SU-DHL-6 (cell line): ENCODE measurements around the gene RARRES1.

Source experiments
- H2AFZ ChIP-seq: fragments of 200-600 bp; sonication (generic); 2 replicates; pipeline ENCODE4 v1.6.1; 2014; ENCODE audit warnings: low read depth, mild to moderate bottlenecking, moderate library complexity, mixed read lengths, antibody characterized with exemption, low read length; ENCODE audit not compliant: severe bottlenecking
- H3F3A ChIP-seq: fragments of 200-600 bp; shearing (Covaris generic); 2 replicates; pipeline ENCODE4 v1.6.0; 2016; ENCODE audit warnings: antibody characterized with exemption, mild to moderate bottlenecking; ENCODE audit not compliant: insufficient read depth
- H3K27ac ChIP-seq: fragments of 200-600 bp; sonication (generic); 2 replicates; pipeline ENCODE4 v1.5.1; 2016; ENCODE audit warnings: low read depth, mild to moderate bottlenecking, low read length, moderate library complexity, mixed read lengths
- H3K27me3 ChIP-seq: fragments of 200-600 bp; sonication (generic), shearing (Covaris generic); 2 replicates; pipeline ENCODE4 v1.6.0; 2014; ENCODE audit warnings: mild to moderate bottlenecking, low read length
- H3K36me3 ChIP-seq: fragments of 200-600 bp; sonication (generic); 2 replicates; pipeline ENCODE4 v1.6.1; 2014; ENCODE audit warnings: mild to moderate bottlenecking, low read length, mixed read lengths
- H3K4me2 ChIP-seq: fragments of 300-600, 200-600 bp; shearing (Covaris generic), sonication (generic); 2 replicates; pipeline ENCODE4 v1.6.0; 2014; ENCODE audit warnings: low read length, low read depth, mild to moderate bottlenecking; ENCODE audit not compliant: poor library complexity, severe bottlenecking
- H3K4me3 ChIP-seq: fragments of 200-600 bp; sonication (generic); 2 replicates; pipeline ENCODE4 v1.5.1; 2014; ENCODE audit warnings: antibody characterized with exemption, low read length, mild to moderate bottlenecking, mixed read lengths; ENCODE audit not compliant: insufficient read depth, poor library complexity, severe bottlenecking
- H3K79me2 ChIP-seq: fragments of 200-600 bp; sonication (generic); 2 replicates; pipeline ENCODE4 v1.6.1; 2014; ENCODE audit warnings: mild to moderate bottlenecking, low read length, moderate library complexity; ENCODE audit not compliant: insufficient read depth
- H3K9ac ChIP-seq: fragments of 200-600 bp; sonication (generic); 2 replicates; pipeline ENCODE4 v1.7.0; 2014; ENCODE audit warnings: mild to moderate bottlenecking, low read length
- H3K9me2 ChIP-seq: fragments of 200-600 bp; sonication (generic); replicated peaks from 2 replicates; pipeline ENCODE4 v1.6.1; 2014; ENCODE audit warnings: low read length; ENCODE audit not compliant: insufficient read depth
- H3K9me3 ChIP-seq: fragments of 200-600 bp; sonication (generic); 2 replicates; pipeline ENCODE4 v1.6.1; 2014; ENCODE audit warnings: low read length, mixed read lengths; ENCODE audit not compliant: insufficient read depth
- H4K20me1 ChIP-seq: fragments of 200-600 bp; sonication (generic); 2 replicates; pipeline ENCODE4 v1.6.1; 2014; ENCODE audit warnings: low read depth, mild to moderate bottlenecking, antibody characterized with exemption, low read length, moderate library complexity, mixed read lengths
- CTCF ChIP-seq: fragments of 200-600 bp; sonication (generic); IDR thresholded peaks from one replicate; pipeline ENCODE4 v1.5.1; 2017; ENCODE audit warnings: antibody characterized with exemption, mild to moderate bottlenecking, low read length, moderate library complexity; ENCODE audit not compliant: insufficient read depth, poor library complexity, severe bottlenecking
- EZH2phosphoT487 ChIP-seq: fragments of 200-600 bp; sonication (generic), shearing (Covaris generic); conservative IDR thresholded peaks from 2 replicates; pipeline ENCODE4 v1.6.1; 2018; ENCODE audit warnings: mild to moderate bottlenecking, antibody characterized with exemption, low read length, moderate library complexity, mixed read lengths

The RARRES1 gene

GRCh38 chr3:158763421-158763820 is 31.2 kb upstream of the RARRES1 start:
- Histone ChIP-seq H4K20me1 (no peaks in the 10 kb centered on the region), H3K79me2 (no peaks in the 10 kb centered on the region), H3F3A (no peaks in the 10 kb centered on the region), H3K9ac (no peak overlapping the region), H3K27ac (no peak overlapping the region), H3K9me2 (no peaks in the 10 kb centered on the region), H3K4me2 (no peak overlapping the region), H2AFZ (no peak overlapping the region), H3K27me3 (no peaks in the 10 kb centered on the region), H3K36me3 (no peaks in the 10 kb centered on the region), H3K9me3 (no peaks in the 10 kb centered on the region), H3K4me3 (no peak overlapping the region)
- TF ChIP-seq CTCF: no peak
- no peak for TF ChIP-seq EZH2phosphoT487

DNA sequence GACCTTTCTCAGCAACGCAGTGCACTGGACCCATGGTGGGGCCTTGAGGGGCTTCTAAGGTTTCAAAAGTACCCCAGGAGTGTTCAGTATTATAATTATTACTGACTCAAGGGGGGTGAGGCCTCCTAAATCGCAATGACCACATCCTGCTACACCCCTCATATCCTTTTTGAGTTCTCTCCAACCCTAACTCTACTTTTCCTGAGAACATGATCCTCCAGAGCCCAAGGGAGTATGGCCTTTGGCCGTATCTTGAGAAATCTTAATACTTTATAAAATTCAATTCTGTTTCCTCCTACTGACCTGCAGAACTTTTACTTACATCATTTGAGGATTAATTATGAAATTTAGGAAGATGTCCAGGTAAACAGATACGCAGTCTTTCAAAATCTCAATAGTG is 30.4 kb upstream of the RARRES1 start:
- H3K4me3 ChIP-seq: no peak overlapping the region
- H3K27me3 ChIP-seq: no peaks in the 10 kb centered on the region
- no peaks in the 10 kb centered on the region for H3K9me3 ChIP-seq
- no peak overlapping the region for H2AFZ ChIP-seq
- H3K9ac ChIP-seq: no peak overlapping the region
- no peaks in the 10 kb centered on the region for H3K36me3 ChIP-seq
- H3K79me2 ChIP-seq: no peaks in the 10 kb centered on the region
- H3K9me2 ChIP-seq: no peaks in the 10 kb centered on the region
- H3K4me2 ChIP-seq: no peak overlapping the region
- H3K27ac ChIP-seq: no peak overlapping the region
- H4K20me1 ChIP-seq: no peaks in the 10 kb centered on the region
- TF ChIP-seq EZH2phosphoT487 (no peak), CTCF (no peak)
- no peaks in the 10 kb centered on the region for H3F3A ChIP-seq

- Histone ChIP-seq H3K79me2 (no peaks in the 10 kb centered on the region), H3K27me3 (no peaks in the 10 kb centered on the region), H2AFZ (no peak overlapping the region), H3K9ac (no peak overlapping the region), H3K4me3 (no peak overlapping the region), H3K4me2 (no peak overlapping the region), H3F3A (no peaks in the 10 kb centered on the region), H3K9me3 (no peaks in the 10 kb centered on the region), H3K27ac (no peak overlapping the region), H4K20me1 (no peaks in the 10 kb centered on the region), H3K9me2 (no peaks in the 10 kb centered on the region), H3K36me3 (no peaks in the 10 kb centered on the region)
- TF ChIP-seq EZH2phosphoT487 (no peak), CTCF (no peak)
Measured at GRCh38 chr3:158761350-158761749, 29.1 kb upstream of the RARRES1 start.

DNA sequence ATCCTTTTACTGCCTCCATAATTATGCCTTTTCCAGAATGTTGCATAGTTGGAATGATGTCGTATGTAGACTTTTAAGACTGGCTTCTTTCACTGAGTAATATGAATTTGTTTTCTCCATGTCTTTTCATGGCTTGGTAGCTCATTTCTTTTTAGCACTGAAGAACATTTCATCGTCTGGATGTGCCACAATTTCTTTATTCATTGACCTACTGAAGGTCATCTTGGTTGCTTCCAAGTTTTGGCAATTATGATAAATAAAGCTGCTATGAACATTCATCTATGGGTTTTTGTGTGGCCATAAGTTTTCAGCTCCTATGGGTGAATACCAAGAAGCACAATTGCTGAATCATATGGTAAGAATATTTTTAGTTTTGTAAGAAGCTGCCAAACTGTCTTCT is 23.2 kb upstream of the RARRES1 start:
- no peaks in the 10 kb centered on the region for H3K9me2 ChIP-seq
- H3K27ac ChIP-seq: no peak overlapping the region
- H4K20me1 ChIP-seq: no peaks in the 10 kb centered on the region
- H3K36me3 ChIP-seq: no peaks in the 10 kb centered on the region
- H3K4me3 ChIP-seq: no peak overlapping the region
- H3K4me2 ChIP-seq: no peak overlapping the region
- no peaks in the 10 kb centered on the region for H3K27me3 ChIP-seq
- no peak overlapping the region for H2AFZ ChIP-seq
- H3K79me2 ChIP-seq: no peaks in the 10 kb centered on the region
- H3K9me3 ChIP-seq: no peaks in the 10 kb centered on the region
- no peaks in the 10 kb centered on the region for H3F3A ChIP-seq
- TF ChIP-seq CTCF: no peak
- TF ChIP-seq EZH2phosphoT487: no peak
- no peak overlapping the region for H3K9ac ChIP-seq
